NCI-H226 (cell line): ENCODE data around the gene LLGL1.

ENCODE experiments used
- DNase-seq: peaks from one replicate; pipeline ENCODE4 v3.0.0-alpha.2; 2015

Gene LLGL1

GRCh38 chr17:18225121-18225641 is at the start of gene LLGL1:
Gene LLGL1, plus strand, starts transcription at chr17:18225635. Its CDS starts 48 bp downstream, at chr17:18225683.
- DNase-seq: peak; percentile 92

- no peak for DNase-seq
Measured at GRCh38 chr17:18176176-18176575, 49.3 kb upstream of the LLGL1 start.

- no peak for DNase-seq
Measured at GRCh38 chr17:18177133-18177532, 48.3 kb upstream of the LLGL1 start.

- no peak for DNase-seq
Measured at GRCh38 chr17:18177722-18178121, 47.7 kb upstream of the LLGL1 start.

GRCh38 chr17:18179196-18179595 is 46.2 kb upstream of the LLGL1 start:
- no peak for DNase-seq

GRCh38 chr17:18179804-18180203 is 45.6 kb upstream of the LLGL1 start:
- DNase-seq: no peak

GRCh38 chr17:18181358-18181757 is 44.1 kb upstream of the LLGL1 start:
- peak; percentile 82 for DNase-seq

GRCh38 chr17:18182110-18182977 is 43.1 kb upstream of the LLGL1 start:
- peak; percentile 73 for DNase-seq

- DNase-seq: peak; percentile 74
Measured at GRCh38 chr17:18182978-18183333, 42.5 kb upstream of the LLGL1 start.

- peak; percentile 99 for DNase-seq
Measured at GRCh38 chr17:18183334-18184142, 41.9 kb upstream of the LLGL1 start, which contains the start of gene ALKBH5. Gene ALKBH5, plus strand, starts transcription at chr17:18183828. Its CDS starts 416 bp downstream, at chr17:18184244.

- no peak for DNase-seq
Measured at GRCh38 chr17:18184143-18185031, 41.0 kb upstream of the LLGL1 start.

- no peak for DNase-seq
Measured at GRCh38 chr17:18185391-18185790, 40.0 kb upstream of the LLGL1 start.

GRCh38 chr17:18185832-18186626 is 39.4 kb upstream of the LLGL1 start:
- no peak for DNase-seq

GRCh38 chr17:18186627-18186982 is 38.8 kb upstream of the LLGL1 start:
- DNase-seq: no peak

GRCh38 chr17:18187226-18187625 is 38.2 kb upstream of the LLGL1 start:
- DNase-seq: no peak

GRCh38 chr17:18187821-18188761 is 37.3 kb upstream of the LLGL1 start:
- DNase-seq: no peak

GRCh38 chr17:18190628-18191235 is 34.7 kb upstream of the LLGL1 start:
- no peak for DNase-seq

GRCh38 chr17:18191236-18191667 is 34.2 kb upstream of the LLGL1 start:
- no peak for DNase-seq

- DNase-seq: no peak
Measured at GRCh38 chr17:18191967-18192366, 33.5 kb upstream of the LLGL1 start.

GRCh38 chr17:18194394-18194793 is 31.0 kb upstream of the LLGL1 start:
- no peak for DNase-seq
